ENCODE measurements around the gene CD40. TPM values are rescaled to one million over a fixed set of nuclear protein-coding genes. Genes with fewer than 3 reads are reported as not detected.

The CD40 gene
- total RNA-seq, 5 donors from 2014 or later (not counting 1 experiment from before 2014, with no cell fraction given) = 1.5 to 9.6 (median 5.9) TPM

DNA sequence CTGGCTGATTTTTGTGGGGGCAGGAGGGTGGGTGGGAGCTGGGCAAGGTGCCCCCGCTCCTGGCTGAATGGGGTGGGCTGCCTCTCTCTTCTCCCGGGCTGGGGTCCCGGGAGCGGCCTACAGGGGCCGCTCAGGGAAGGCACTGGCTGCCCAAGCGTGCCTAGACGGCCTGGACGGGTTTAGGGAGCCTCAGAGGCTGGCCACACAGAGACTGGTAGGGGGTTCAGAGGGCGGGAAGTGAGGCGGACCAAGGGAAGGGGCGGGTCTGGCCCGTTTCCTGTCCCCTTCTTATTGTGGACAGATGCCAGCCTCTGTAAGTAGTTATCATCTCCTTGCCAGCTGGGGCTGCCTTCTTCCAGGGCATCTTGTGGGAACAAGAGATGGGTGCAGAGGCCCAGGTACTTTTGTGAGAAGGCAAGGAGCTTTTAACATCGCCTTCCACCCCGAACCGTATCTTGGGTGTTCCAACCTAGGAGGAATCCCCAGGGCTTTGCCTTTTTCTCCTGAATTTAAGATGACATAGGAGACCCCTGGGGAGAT, 437 bp downstream of the CD40 start:
- H3K4me3 ChIP-seq (ENCODE audit: control insufficient read depth in 1 of 2, extremely low read depth in 1 of 2, low read length in 1 of 2) = peak overlapping the region; percentile 49 to 66
- POLR2A ChIA-PET = no interaction called here
- H3K27me3 Mint-ChIP-seq = peaks cover 7 to 15% of the 10 kb centered on the region in 2 donors
- CTCF ChIA-PET = interaction anchor here (0.7 to 1.1 kb wide), 2 partner anchors 151 to 196 kb away, joined by 3 read pairs; no protein-coding TSS in a partner anchor
- H3K27ac Mint-ChIP-seq = peak overlapping the region; percentile 58 to 76
- DNase-seq (peak in 5 of 35 experiments; percentile 5 to 22 (median 14)), ATAC-seq (replicated peaks in 1 of 4) (peak; percentile 48 to 61 (median 57))
- H3K27me3 ChIP-seq (replicated peaks in 1 of 2; ENCODE audit: control insufficient read depth in 2 of 2, extremely low read depth in 1 of 2, insufficient read depth in 2 of 2, low read length in 1 of 2) = peaks cover 0 to 22% of the 10 kb centered on the region in 2 experiments
- H3K9me3 Mint-ChIP-seq = no peaks in the 10 kb centered on the region
- H3K27ac ChIP-seq (ENCODE audit: low read length) = peak overlapping the region; percentile 60
- WGBS (ENCODE audit: insufficient coverage) = 22% methylated on average over 13 of the region's 15 CpGs
- H3K9me3 ChIP-seq = no peaks in the 10 kb centered on the region
- no peaks in the 10 kb centered on the region for H3K36me3 ChIP-seq (ENCODE audit: control insufficient read depth in 2 of 2, extremely low read depth in 1 of 2, insufficient read depth in 1 of 2, low read length in 1 of 2)
- peaks cover 21 to 22% (median 21%) of the 10 kb centered on the region in 3 donors for H3K4me1 Mint-ChIP-seq
- peak overlapping the region; percentile 93 to 96 (median 93) for H3K4me3 Mint-ChIP-seq
- H3K36me3 Mint-ChIP-seq = peaks cover 5% of the 10 kb centered on the region
- H3K4me1 ChIP-seq (ENCODE audit: control insufficient read depth in 1 of 2, extremely low read depth in 1 of 2, insufficient read depth in 2 of 2, low read length in 2 of 2) = peaks cover 0 to 22% of the 10 kb centered on the region in 2 experiments

DNA sequence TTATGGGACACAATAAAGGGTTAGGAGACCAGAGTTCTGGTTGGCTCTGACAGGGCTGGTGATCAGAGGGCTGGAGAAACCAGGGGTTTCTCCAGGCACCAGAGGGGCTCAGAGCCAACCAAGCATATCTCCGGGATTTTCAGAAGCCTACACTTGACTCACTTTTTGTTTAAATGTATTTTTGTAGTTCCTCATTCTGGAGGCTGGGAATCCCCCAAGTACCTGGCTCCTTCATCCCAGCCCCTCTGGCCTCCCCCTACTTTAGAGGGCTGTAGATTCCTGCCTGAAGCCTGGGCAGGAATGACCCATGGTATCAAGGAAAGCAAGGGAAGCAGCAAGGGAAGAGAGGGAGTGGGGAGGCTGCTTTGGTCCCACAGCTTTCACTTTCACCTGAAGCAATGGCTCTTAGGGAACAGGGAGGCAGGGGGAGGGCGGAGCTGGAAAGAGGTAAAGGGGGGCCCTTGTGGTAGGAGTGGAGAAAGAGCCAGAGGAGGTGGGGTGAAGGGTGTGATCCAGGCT, 973 bp downstream of the CD40 start:
- Histone ChIP-seq H3K4me3 (ENCODE audit: control insufficient read depth in 1 of 2, extremely low read depth in 1 of 2, low read length in 1 of 2) (peak overlapping the region in 1 of 2 donors; percentile 66), H3K36me3 (ENCODE audit: control insufficient read depth in 2 of 2, extremely low read depth in 1 of 2, insufficient read depth in 1 of 2, low read length in 1 of 2) (no peaks in the 10 kb centered on the region), H3K27ac (ENCODE audit: low read length) (peak overlapping the region; percentile 60), H3K4me1 (ENCODE audit: control insufficient read depth in 1 of 2, extremely low read depth in 1 of 2, insufficient read depth in 2 of 2, low read length in 2 of 2) (peaks cover 0 to 22% of the 10 kb centered on the region in 2 experiments), H3K27me3 (replicated peaks in 1 of 2; ENCODE audit: control insufficient read depth in 2 of 2, extremely low read depth in 1 of 2, insufficient read depth in 2 of 2, low read length in 1 of 2) (peaks cover 0 to 18% of the 10 kb centered on the region in 2 experiments), H3K9me3 (no peaks in the 10 kb centered on the region)
- CTCF ChIA-PET = interaction anchor here (0.7 to 1.1 kb wide), 2 partner anchors 150 to 195 kb away, joined by 3 read pairs; no protein-coding TSS in a partner anchor
- no CpG with 5 or more reads among the region's 2 CpGs for WGBS (ENCODE audit: insufficient coverage)
- peak in 1 of 35 experiments; percentile 9 for DNase-seq
- peaks cover 21 to 25% (median 21%) of the 10 kb centered on the region in 3 donors for H3K4me1 Mint-ChIP-seq
- peak overlapping the region; percentile 93 to 96 (median 93) for H3K4me3 Mint-ChIP-seq
- H3K36me3 Mint-ChIP-seq = peaks cover 9% of the 10 kb centered on the region
- H3K9me3 Mint-ChIP-seq = no peaks in the 10 kb centered on the region
- peak overlapping the region; percentile 58 to 76 for H3K27ac Mint-ChIP-seq
- POLR2A ChIA-PET = no interaction called here
- peaks cover 7 to 13% of the 10 kb centered on the region in 2 donors for H3K27me3 Mint-ChIP-seq
- no peak for ATAC-seq (replicated peaks in 1 of 4)

DNA sequence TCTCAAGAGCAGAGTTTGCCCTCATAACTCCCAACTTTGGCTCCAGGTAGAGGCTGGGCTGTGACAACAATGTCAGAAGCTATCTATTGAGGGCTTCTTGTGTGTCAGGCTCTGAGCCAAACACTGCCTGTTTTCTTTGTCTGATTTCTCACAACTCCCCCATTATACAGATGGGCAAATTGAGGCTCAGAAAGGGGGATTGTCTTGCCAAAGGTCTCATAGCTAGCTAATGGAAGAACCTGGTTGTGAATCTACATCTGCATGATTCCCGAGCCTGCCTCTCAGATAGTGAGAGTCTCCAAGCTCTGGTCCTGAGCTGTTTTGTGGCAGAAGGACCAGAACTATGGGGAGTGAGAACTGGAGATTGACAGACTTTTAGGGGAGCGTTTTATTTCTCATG, 1.4 kb downstream of the CD40 start:
- Histone ChIP-seq H3K4me1 (ENCODE audit: control insufficient read depth in 1 of 2, extremely low read depth in 1 of 2, insufficient read depth in 2 of 2, low read length in 2 of 2) (peaks cover 0 to 22% of the 10 kb centered on the region in 2 experiments), H3K27ac (ENCODE audit: low read length) (no peak overlapping the region), H3K36me3 (ENCODE audit: control insufficient read depth in 2 of 2, extremely low read depth in 1 of 2, insufficient read depth in 1 of 2, low read length in 1 of 2) (no peaks in the 10 kb centered on the region), H3K4me3 (ENCODE audit: control insufficient read depth in 1 of 2, extremely low read depth in 1 of 2, low read length in 1 of 2) (no peak overlapping the region), H3K27me3 (replicated peaks in 1 of 2; ENCODE audit: control insufficient read depth in 2 of 2, extremely low read depth in 1 of 2, insufficient read depth in 2 of 2, low read length in 1 of 2) (peaks cover 0 to 18% of the 10 kb centered on the region in 2 experiments), H3K9me3 (no peaks in the 10 kb centered on the region)
- POLR2A ChIA-PET = no interaction called here
- no peaks in the 10 kb centered on the region for H3K9me3 Mint-ChIP-seq
- ATAC-seq (replicated peaks in 1 of 4) = no peak
- peak overlapping the region; percentile 39 to 55 for H3K27ac Mint-ChIP-seq
- no peak for DNase-seq
- peaks cover 7 to 10% of the 10 kb centered on the region in 2 donors for H3K27me3 Mint-ChIP-seq
- H3K36me3 Mint-ChIP-seq = peaks cover 12% of the 10 kb centered on the region
- 94% methylated on average over 2 of the region's 2 CpGs for WGBS (ENCODE audit: insufficient coverage)
- H3K4me3 Mint-ChIP-seq = peak overlapping the region in 1 of 3 donors; percentile 93
- peaks cover 21 to 25% (median 21%) of the 10 kb centered on the region in 3 donors for H3K4me1 Mint-ChIP-seq
- CTCF ChIA-PET = no interaction called here

DNA sequence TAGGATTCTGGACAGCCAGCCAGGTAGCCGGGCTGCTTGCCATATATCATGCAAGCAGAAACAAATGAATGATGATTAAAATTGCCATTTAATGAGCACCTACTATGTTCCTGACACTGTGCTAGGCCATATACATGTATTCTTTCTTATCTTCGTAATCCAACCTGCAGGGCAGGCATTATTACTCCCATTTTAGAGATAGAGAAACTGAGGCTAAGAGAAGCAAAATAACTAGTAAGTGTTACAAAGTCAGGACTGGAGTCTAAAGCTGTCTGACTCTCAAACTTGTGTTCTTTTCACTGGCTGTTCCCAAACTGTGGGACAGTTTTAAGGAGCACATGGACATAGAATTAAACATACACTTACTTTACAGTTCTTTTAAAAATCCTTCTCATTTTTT, 2.0 kb downstream of the CD40 start:
- no peak for DNase-seq
- H3K27ac Mint-ChIP-seq = peak overlapping the region; percentile 36 to 55
- Histone ChIP-seq H3K27ac (ENCODE audit: low read length) (no peak overlapping the region), H3K9me3 (no peaks in the 10 kb centered on the region), H3K4me3 (ENCODE audit: control insufficient read depth in 1 of 2, extremely low read depth in 1 of 2, low read length in 1 of 2) (no peak overlapping the region), H3K36me3 (ENCODE audit: control insufficient read depth in 2 of 2, extremely low read depth in 1 of 2, insufficient read depth in 1 of 2, low read length in 1 of 2) (no peaks in the 10 kb centered on the region), H3K4me1 (ENCODE audit: control insufficient read depth in 1 of 2, extremely low read depth in 1 of 2, insufficient read depth in 2 of 2, low read length in 2 of 2) (peaks cover 0 to 22% of the 10 kb centered on the region in 2 experiments), H3K27me3 (replicated peaks in 1 of 2; ENCODE audit: control insufficient read depth in 2 of 2, extremely low read depth in 1 of 2, insufficient read depth in 2 of 2, low read length in 1 of 2) (peaks cover 0 to 18% of the 10 kb centered on the region in 2 experiments)
- H3K36me3 Mint-ChIP-seq = peaks cover 12% of the 10 kb centered on the region
- peaks cover 21 to 25% (median 21%) of the 10 kb centered on the region in 3 donors for H3K4me1 Mint-ChIP-seq
- H3K27me3 Mint-ChIP-seq = peaks cover 7 to 10% of the 10 kb centered on the region in 2 donors
- ChIA-PET CTCF (no interaction called here), POLR2A (no interaction called here)
- no peaks in the 10 kb centered on the region for H3K9me3 Mint-ChIP-seq
- H3K4me3 Mint-ChIP-seq = peak overlapping the region in 1 of 3 donors; percentile 93
- no CpG with 5 or more reads among the region's 2 CpGs for WGBS (ENCODE audit: insufficient coverage)
- ATAC-seq (replicated peaks in 1 of 4) = no peak

DNA sequence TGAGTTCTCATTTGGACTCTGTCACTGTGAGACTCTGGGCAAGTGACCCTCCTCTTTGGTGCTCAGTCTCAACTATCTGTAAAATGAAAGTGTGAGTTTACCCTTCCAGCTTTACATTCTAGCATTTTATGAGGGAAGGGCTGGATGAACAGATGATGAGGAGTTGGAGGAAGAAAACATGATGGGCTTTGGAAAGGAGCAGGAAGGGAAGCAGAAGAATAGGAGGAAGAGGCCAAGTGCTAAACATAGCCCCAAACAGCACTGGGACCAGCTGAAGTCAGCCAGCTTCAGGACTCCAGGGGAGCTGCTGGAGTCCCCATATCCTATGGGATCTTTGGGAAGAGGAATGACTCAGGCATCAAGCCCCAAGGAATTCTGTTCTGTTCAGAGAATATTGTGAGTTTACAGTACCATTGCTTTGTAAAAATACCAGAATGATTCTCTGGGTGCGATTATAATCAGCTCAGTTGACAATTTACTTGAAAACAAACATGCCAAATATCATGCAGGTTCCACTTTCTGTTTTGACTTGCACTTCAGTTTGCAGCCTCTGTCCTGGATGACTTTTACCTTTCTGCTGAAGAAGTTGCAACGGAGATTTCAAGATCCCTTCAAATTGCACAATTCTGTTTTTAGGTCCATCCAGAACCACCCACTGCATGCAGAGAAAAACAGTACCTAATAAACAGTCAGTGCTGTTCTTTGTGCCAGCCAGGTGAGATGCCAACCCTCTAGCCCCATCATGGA, 3.2 kb downstream of the CD40 start:
- no peak for ATAC-seq (replicated peaks in 1 of 4)
- Mint-ChIP-seq H3K36me3 (peaks cover 16% of the 10 kb centered on the region), H3K4me3 (no peak overlapping the region), H3K9me3 (no peaks in the 10 kb centered on the region), H3K27ac (peak overlapping the region in 1 of 2 donors; percentile 56), H3K4me1 (peaks cover 21 to 25% (median 21%) of the 10 kb centered on the region in 3 donors), H3K27me3 (peaks cover under 1 to 3% of the 10 kb centered on the region in 2 donors)
- H3K4me3 ChIP-seq (ENCODE audit: control insufficient read depth in 1 of 2, extremely low read depth in 1 of 2, low read length in 1 of 2) = no peak overlapping the region
- no peak overlapping the region for H3K27ac ChIP-seq (ENCODE audit: low read length)
- no peaks in the 10 kb centered on the region for H3K36me3 ChIP-seq (ENCODE audit: control insufficient read depth in 2 of 2, extremely low read depth in 1 of 2, insufficient read depth in 1 of 2, low read length in 1 of 2)
- H3K9me3 ChIP-seq = no peaks in the 10 kb centered on the region
- POLR2A ChIA-PET = no interaction called here
- DNase-seq = no peak
- H3K27me3 ChIP-seq (replicated peaks in 1 of 2; ENCODE audit: control insufficient read depth in 2 of 2, extremely low read depth in 1 of 2, insufficient read depth in 2 of 2, low read length in 1 of 2) = peaks cover 0 to 18% of the 10 kb centered on the region in 2 experiments
- CTCF ChIA-PET = no interaction called here
- 61% methylated on average over 2 of the region's 2 CpGs for WGBS (ENCODE audit: insufficient coverage)
- peaks cover 0 to 22% of the 10 kb centered on the region in 2 experiments for H3K4me1 ChIP-seq (ENCODE audit: control insufficient read depth in 1 of 2, extremely low read depth in 1 of 2, insufficient read depth in 2 of 2, low read length in 2 of 2)

DNA sequence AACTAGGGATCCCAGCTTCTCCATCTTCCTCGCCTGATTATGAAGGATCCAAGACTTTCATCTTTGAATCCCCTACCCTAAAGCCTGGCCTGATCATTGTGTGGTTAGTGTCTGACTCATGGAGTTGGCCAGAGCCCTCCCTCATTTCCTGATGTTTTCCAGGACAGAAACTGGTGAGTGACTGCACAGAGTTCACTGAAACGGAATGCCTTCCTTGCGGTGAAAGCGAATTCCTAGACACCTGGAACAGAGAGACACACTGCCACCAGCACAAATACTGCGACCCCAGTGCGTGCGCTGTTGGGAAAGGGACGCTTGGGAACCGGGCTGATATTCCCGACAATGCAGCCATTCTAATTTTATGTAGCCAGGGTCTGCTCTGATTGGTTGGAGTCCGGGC, 4.0 kb downstream of the CD40 start:
- ATAC-seq (replicated peaks in 1 of 4) = no peak
- Histone ChIP-seq H3K27me3 (replicated peaks in 1 of 2; ENCODE audit: control insufficient read depth in 2 of 2, extremely low read depth in 1 of 2, insufficient read depth in 2 of 2, low read length in 1 of 2) (peaks cover 0 to 18% of the 10 kb centered on the region in 2 experiments), H3K36me3 (ENCODE audit: control insufficient read depth in 2 of 2, extremely low read depth in 1 of 2, insufficient read depth in 1 of 2, low read length in 1 of 2) (no peaks in the 10 kb centered on the region), H3K4me3 (ENCODE audit: control insufficient read depth in 1 of 2, extremely low read depth in 1 of 2, low read length in 1 of 2) (no peak overlapping the region), H3K27ac (ENCODE audit: low read length) (no peak overlapping the region), H3K9me3 (no peaks in the 10 kb centered on the region), H3K4me1 (ENCODE audit: control insufficient read depth in 1 of 2, extremely low read depth in 1 of 2, insufficient read depth in 2 of 2, low read length in 2 of 2) (peaks cover 0 to 22% of the 10 kb centered on the region in 2 experiments)
- CTCF ChIA-PET = no interaction called here
- peaks cover 16% of the 10 kb centered on the region for H3K36me3 Mint-ChIP-seq
- no peak overlapping the region for H3K27ac Mint-ChIP-seq
- no peak for DNase-seq
- peaks cover 3% of the 10 kb centered on the region in 2 donors for H3K27me3 Mint-ChIP-seq
- 84% methylated on average over 3 of the region's 11 CpGs for WGBS (ENCODE audit: insufficient coverage)
- POLR2A ChIA-PET = no interaction called here
- H3K4me3 Mint-ChIP-seq = no peak overlapping the region
- H3K9me3 Mint-ChIP-seq = no peaks in the 10 kb centered on the region
- peaks cover 21 to 25% (median 21%) of the 10 kb centered on the region in 3 donors for H3K4me1 Mint-ChIP-seq
